Measurements from ENCODE around the gene MRPL20. TPM values are rescaled to one million over a fixed set of nuclear protein-coding genes. Genes with fewer than 3 reads are reported as not detected.

The MRPL20 gene
- total and polyA plus RNA-seq, 9 donors: 79.9 to 130 (median 95.0) TPM

GRCh38 chr1:1393014-1393413 is 14.1 kb downstream of the MRPL20 start:
- Histone ChIP-seq H3K36me3 (peaks cover 2% of the 10 kb centered on the region), H3K4me3 (no peak overlapping the region), H3K27ac (no peak overlapping the region), H3K9me3 (no peaks in the 10 kb centered on the region), H3K27me3 (no peaks in the 10 kb centered on the region), H3K4me1 (ENCODE audit: insufficient read depth) (no peaks in the 10 kb centered on the region)
- no peak for TF ChIP-seq POLR2A (IDR thresholded peaks at IDR 0.05)
- no peak for TF ChIP-seq CTCF (IDR thresholded peaks at IDR 0.05)
- no peak for TF ChIP-seq EP300 (IDR thresholded peaks at IDR 0.05)
- intact Hi-C loops (cut with DNase I): no loop called here
- 87 to 94% (median 91%) methylated on average over 4 of the region's 4 CpGs for WGBS, 3 donors
- no peak for DNase-seq

- no peaks in the 10 kb centered on the region for H3K9me3 ChIP-seq
- H3K4me3 ChIP-seq: no peak overlapping the region
- no peak for TF ChIP-seq POLR2A (IDR thresholded peaks at IDR 0.05)
- TF ChIP-seq EP300 (IDR thresholded peaks at IDR 0.05): no peak
- no peak for TF ChIP-seq CTCF (IDR thresholded peaks at IDR 0.05)
- no peaks in the 10 kb centered on the region for H3K4me1 ChIP-seq (ENCODE audit: insufficient read depth)
- H3K27me3 ChIP-seq: no peaks in the 10 kb centered on the region
- no peak for DNase-seq
- H3K27ac ChIP-seq: no peak overlapping the region
- H3K36me3 ChIP-seq: peaks cover 2% of the 10 kb centered on the region
- intact Hi-C loops (cut with DNase I): no loop called here
- 80 to 86% (median 85%) methylated on average over 12 of the region's 12 CpGs for WGBS, 3 donors
Observed at GRCh38 chr1:1391225-1391624, 15.9 kb downstream of the MRPL20 start.

GRCh38 chr1:1390675-1391074 is 16.4 kb downstream of the MRPL20 start:
- Histone ChIP-seq H3K36me3 (peaks cover 2% of the 10 kb centered on the region), H3K4me3 (no peak overlapping the region), H3K27me3 (no peaks in the 10 kb centered on the region), H3K27ac (no peak overlapping the region), H3K9me3 (no peaks in the 10 kb centered on the region), H3K4me1 (ENCODE audit: insufficient read depth) (no peaks in the 10 kb centered on the region)
- 84 to 86% (median 85%) methylated on average over 12 of the region's 12 CpGs for WGBS, 3 donors
- intact Hi-C loops (cut with DNase I): no loop called here
- no peak for DNase-seq
- TF ChIP-seq POLR2A (IDR thresholded peaks at IDR 0.05) (no peak), EP300 (IDR thresholded peaks at IDR 0.05) (no peak), CTCF (IDR thresholded peaks at IDR 0.05) (no peak)

- intact Hi-C loops (cut with DNase I): no loop called here
- WGBS, 3 donors: 91 to 96% (median 95%) methylated on average over 16 of the region's 16 CpGs
- no peak for TF ChIP-seq EP300 (IDR thresholded peaks at IDR 0.05)
- no peak for TF ChIP-seq POLR2A (IDR thresholded peaks at IDR 0.05)
- no peak for TF ChIP-seq CTCF (IDR thresholded peaks at IDR 0.05)
Observed at GRCh38 chr1:1388078-1388472, 19.0 kb downstream of the MRPL20 start.

More at GRCh38 chr1:1388078-1388472, 19.0 kb downstream of the MRPL20 start:
- Histone ChIP-seq H3K27me3 (no peaks in the 10 kb centered on the region), H3K9me3 (no peaks in the 10 kb centered on the region), H3K4me3 (no peak overlapping the region), H3K27ac (no peak overlapping the region), H3K4me1 (ENCODE audit: insufficient read depth) (no peaks in the 10 kb centered on the region), H3K36me3 (peaks cover 2% of the 10 kb centered on the region)
- no peak for DNase-seq
